PC-3 (cell line): Measurements from ENCODE around the gene UGT1A7.

Source experiments
- CTCF ChIP-seq: fragments of 300-600 bp; sonication (generic); conservative IDR thresholded peaks from 2 replicates; pipeline ENCODE4 v1.5.1; 2017; ENCODE audit warnings: antibody characterized with exemption, low read depth, mild to moderate bottlenecking, low read length
- EZH2phosphoT487 ChIP-seq: fragments of 300-600 bp; sonication (generic); IDR thresholded peaks from 2 replicates; pipeline ENCODE4 v1.6.1; 2018; ENCODE audit warnings: mild to moderate bottlenecking, antibody characterized with exemption, low read length, borderline replicate concordance

- TF ChIP-seq CTCF (no peak), EZH2phosphoT487 (no peak)
Observed at GRCh38 chr2:233690444-233690843, 8.7 kb downstream of the UGT1A7 start.
